Head of caudate nucleus (tissue), 42 donors: ENCODE results near the gene DEK.
A peak's percentile ranks its signal among the peaks of the same experiment; 100 is the strongest.
"Not testable (repeated sequence)": the region's sequence is repeated elsewhere in the genome, so short reads cannot be mapped to it uniquely, and the experiment has no call there.

Experiments used
- DNase-seq, 42 donors: peaks; one replicate each; pipeline versions ENCODE4 v3.0.0 to v3.0.0-alpha.2; 2020 to 2021; ENCODE audit warnings: mixed read lengths in 7 of 42
- intact Hi-C: fragments of 100-400 bp; cut with DNase I; formaldehyde crosslinking; loops from one replicate; pipeline ENCODE4 v1.15.0; 2022

Gene DEK

GRCh38 chr6:18212231-18212630, 52.1 kb downstream of the DEK start:
- no peak for DNase-seq
- intact Hi-C loops, result no loop called here

- intact Hi-C loops, result no loop called here
- DNase-seq, result no peak
Measured at GRCh38 chr6:18211338-18211737, 53.0 kb downstream of the DEK start.

- no peak for DNase-seq
- intact Hi-C loops, result no loop called here
Measured at GRCh38 chr6:18210707-18211106, 53.6 kb downstream of the DEK start.

- DNase-seq, result no peak
- intact Hi-C loops, result no loop called here
Measured at GRCh38 chr6:18209539-18210197, 54.7 kb downstream of the DEK start.

- intact Hi-C loops, result not testable (repeated sequence)
Measured at GRCh38 chr6:18208778-18209177, 55.6 kb downstream of the DEK start.

GRCh38 chr6:18207949-18208348, 56.4 kb downstream of the DEK start:
- intact Hi-C loops, result no loop called here
- DNase-seq, result no peak

More at GRCh38 chr6:18208778-18209177, 55.6 kb downstream of the DEK start:
- not testable (repeated sequence) for DNase-seq

GRCh38 chr6:18207438-18207837, 56.9 kb downstream of the DEK start:
- intact Hi-C loops, result no loop called here
- peak in 24 of 42 donors; percentile 10 to 58 (median 34) for DNase-seq

- intact Hi-C loops, result no loop called here
- DNase-seq, result no peak
Measured at GRCh38 chr6:18206591-18206990, 57.7 kb downstream of the DEK start.

GRCh38 chr6:18204691-18205090, 59.6 kb downstream of the DEK start:
- intact Hi-C loops, result no loop called here

GRCh38 chr6:18203786-18204185, 60.5 kb downstream of the DEK start:
- intact Hi-C loops, result no loop called here
- no peak for DNase-seq

More at GRCh38 chr6:18204691-18205090, 59.6 kb downstream of the DEK start:
- DNase-seq, result peak in 4 of 42 donors; percentile 17 to 46 (median 31)

- no peak for DNase-seq
- intact Hi-C loops, result no loop called here
Measured at GRCh38 chr6:18192026-18192425, 72.3 kb downstream of the DEK start.

- intact Hi-C loops, result no loop called here
- no peak for DNase-seq
Measured at GRCh38 chr6:18189196-18189595, 75.1 kb downstream of the DEK start.

- DNase-seq, result no peak
- intact Hi-C loops, result no loop called here
Measured at GRCh38 chr6:18187701-18188100, 76.6 kb downstream of the DEK start.

GRCh38 chr6:18186540-18187250, 77.6 kb downstream of the DEK start:
- intact Hi-C loops, result no loop called here
- DNase-seq, result no peak

GRCh38 chr6:18186033-18186432, 78.3 kb downstream of the DEK start:
- intact Hi-C loops, result no loop called here
- no peak for DNase-seq

GRCh38 chr6:18185624-18186023, 78.7 kb downstream of the DEK start:
- intact Hi-C loops, result no loop called here
- DNase-seq, result no peak

- intact Hi-C loops, result no loop called here
- DNase-seq, result no peak
Measured at GRCh38 chr6:18183766-18184165, 80.6 kb downstream of the DEK start.

GRCh38 chr6:18182568-18182967, 81.8 kb downstream of the DEK start:
- no peak for DNase-seq
- intact Hi-C loops, result no loop called here

GRCh38 chr6:18179770-18180356, 84.5 kb downstream of the DEK start:
- intact Hi-C loops, result no loop called here
- DNase-seq, result peak in 20 of 42 donors; percentile 10 to 54 (median 33)

GRCh38 chr6:18178960-18179615, 85.2 kb downstream of the DEK start:
- intact Hi-C loops, result no loop called here
- no peak for DNase-seq
